ENCODE results near the gene RAPGEF1. TPM values are rescaled to one million over a fixed set of nuclear protein-coding genes. Genes with fewer than 3 reads are reported as not detected.

Gene RAPGEF1
- total RNA-seq, 2 experiments from 2014 or later = 118 to 243 TPM

DNA sequence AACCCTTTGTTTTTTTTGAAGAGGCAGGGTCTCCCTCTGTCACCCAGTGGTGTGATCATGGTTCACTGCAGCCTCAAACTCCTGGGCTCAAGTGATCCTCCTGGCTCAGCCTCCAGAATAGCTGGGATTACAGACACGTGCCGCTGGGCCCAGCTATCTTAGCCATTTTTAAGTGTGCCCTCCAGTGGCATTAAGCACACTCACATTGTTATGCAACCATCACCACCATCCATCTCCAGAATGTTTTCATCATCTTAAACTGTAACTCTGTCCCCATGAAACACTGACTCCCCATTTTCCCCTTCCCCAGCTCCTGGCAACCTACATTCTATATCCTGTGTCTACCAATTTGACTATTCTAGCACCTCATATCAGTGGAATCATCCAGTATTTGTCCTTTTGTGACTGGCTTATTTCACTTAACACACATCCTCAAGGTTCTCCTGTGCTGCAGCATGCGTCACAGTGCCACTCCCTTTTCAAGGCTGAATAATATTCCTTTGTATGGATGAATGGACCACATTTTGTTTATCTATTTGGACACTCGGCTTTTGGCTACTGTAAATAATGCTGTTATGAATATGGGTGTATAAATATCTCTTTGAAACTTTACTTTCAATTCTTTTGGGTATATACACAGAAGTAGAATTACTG is 12.5 kb upstream of the RAPGEF1 start:
- DNase-seq (ENCODE audit: low spot score) = peak; percentile 48
- Histone ChIP-seq H4K20me1 (ENCODE audit: insufficient read depth, low read length) (no peaks in the 10 kb centered on the region), H3K27ac (ENCODE audit: low read depth, low read length, poor library complexity, severe bottlenecking) (peak overlapping the region; percentile 96), H3K79me2 (ENCODE audit: insufficient read depth, low read depth, low read length) (no peaks in the 10 kb centered on the region), H2AFZ (ENCODE audit: low read length) (peak overlapping the region; percentile 45; the same call in 1 of the 2 replicates), H3K9me2 (ENCODE audit: insufficient read depth, low read length) (no peaks in the 10 kb centered on the region), H3K9me3 (ENCODE audit: low read length) (no peaks in the 10 kb centered on the region; the same call in 1 of the 2 replicates), H3K4me2 (ENCODE audit: low read length) (peak overlapping the region; percentile 66; the same call in 1 of the 2 replicates), H3K4me3 (ENCODE audit: low read depth, low read length, poor library complexity, severe bottlenecking) (no peak overlapping the region), H3K4me1 (ENCODE audit: insufficient read depth, low read length, poor library complexity, severe bottlenecking) (peaks cover 89% of the 10 kb centered on the region), H3K36me3 (ENCODE audit: insufficient read depth, low read length) (no peaks in the 10 kb centered on the region)
- ChIA-PET POLR2A (interaction anchor here (1.0 kb wide), 1 partner anchor 77 kb away, joined by 3 read pairs; no protein-coding TSS in a partner anchor), CTCF (ENCODE audit: unreplicated experiment) (interaction anchor here (0.6 to 0.7 kb wide), 2 partner anchors 9 to 76 kb away, joined by 3 to 4 read pairs; no protein-coding TSS in a partner anchor)
- no TSS peak for BruUV-seq (replicated peaks)
- intact Hi-C loops (cut with micrococcal nuclease; ENCODE audit: unreplicated experiment) = no loop called here
- TF ChIP-seq, protein P1, sequence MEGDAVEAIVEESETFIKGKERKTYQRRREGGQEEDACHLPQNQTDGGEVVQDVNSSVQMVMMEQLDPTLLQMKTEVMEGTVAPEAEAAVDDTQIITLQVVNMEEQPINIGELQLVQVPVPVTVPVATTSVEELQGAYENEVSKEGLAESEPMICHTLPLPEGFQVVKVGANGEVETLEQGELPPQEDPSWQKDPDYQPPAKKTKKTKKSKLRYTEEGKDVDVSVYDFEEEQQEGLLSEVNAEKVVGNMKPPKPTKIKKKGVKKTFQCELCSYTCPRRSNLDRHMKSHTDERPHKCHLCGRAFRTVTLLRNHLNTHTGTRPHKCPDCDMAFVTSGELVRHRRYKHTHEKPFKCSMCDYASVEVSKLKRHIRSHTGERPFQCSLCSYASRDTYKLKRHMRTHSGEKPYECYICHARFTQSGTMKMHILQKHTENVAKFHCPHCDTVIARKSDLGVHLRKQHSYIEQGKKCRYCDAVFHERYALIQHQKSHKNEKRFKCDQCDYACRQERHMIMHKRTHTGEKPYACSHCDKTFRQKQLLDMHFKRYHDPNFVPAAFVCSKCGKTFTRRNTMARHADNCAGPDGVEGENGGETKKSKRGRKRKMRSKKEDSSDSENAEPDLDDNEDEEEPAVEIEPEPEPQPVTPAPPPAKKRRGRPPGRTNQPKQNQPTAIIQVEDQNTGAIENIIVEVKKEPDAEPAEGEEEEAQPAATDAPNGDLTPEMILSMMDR (conservative IDR thresholded peaks at IDR 0.05; ENCODE audit: low read length) = peak; percentile 67
- no peak for TF ChIP-seq EZH2phosphoT487 (IDR thresholded peaks at IDR 0.05; ENCODE audit: borderline replicate concordance, low read depth, low read length)

DNA sequence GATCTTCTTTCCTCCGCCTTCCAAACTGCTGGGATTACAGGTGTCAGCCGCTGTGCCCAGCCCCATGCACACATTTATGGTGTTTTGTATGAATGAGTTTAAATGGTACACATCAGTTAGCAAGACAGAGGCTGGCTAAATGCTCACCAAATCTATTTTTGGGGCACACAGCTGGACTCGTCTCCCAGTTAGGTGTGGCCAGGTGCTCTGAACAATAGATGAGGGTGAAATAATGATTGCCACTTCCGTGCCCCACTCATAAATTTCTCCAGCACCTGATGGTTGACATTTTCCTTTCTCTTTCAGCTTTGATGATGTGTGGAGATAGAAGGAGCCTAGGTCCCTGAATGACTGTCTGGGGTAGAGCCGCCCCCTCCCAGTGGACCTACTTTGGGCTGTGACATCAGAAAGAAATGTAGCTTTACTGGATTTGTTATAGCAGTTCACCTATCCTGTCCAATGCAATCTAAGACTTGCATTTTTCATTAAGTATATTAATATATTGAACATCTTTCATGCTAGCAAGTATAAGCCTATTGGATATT is 8.6 kb upstream of the RAPGEF1 start:
- Histone ChIP-seq H3K4me3 (ENCODE audit: low read depth, low read length, poor library complexity, severe bottlenecking) (peak overlapping the region; percentile 35), H3K9me3 (ENCODE audit: low read length) (no peaks in the 10 kb centered on the region; the same call in 1 of the 2 replicates), H3K9me2 (ENCODE audit: insufficient read depth, low read length) (no peaks in the 10 kb centered on the region), H3K4me2 (ENCODE audit: low read length) (peak overlapping the region; percentile 66), H3K4me1 (ENCODE audit: insufficient read depth, low read length, poor library complexity, severe bottlenecking) (peaks cover 95% of the 10 kb centered on the region), H3K79me2 (ENCODE audit: insufficient read depth, low read depth, low read length) (no peaks in the 10 kb centered on the region), H3K27ac (ENCODE audit: low read depth, low read length, poor library complexity, severe bottlenecking) (peak overlapping the region; percentile 96), H4K20me1 (ENCODE audit: insufficient read depth, low read length) (no peaks in the 10 kb centered on the region), H3K36me3 (ENCODE audit: insufficient read depth, low read length) (no peaks in the 10 kb centered on the region), H2AFZ (ENCODE audit: low read length) (no peak overlapping the region)
- peak; percentile 97 for DNase-seq (ENCODE audit: low spot score)
- no peak for TF ChIP-seq EZH2phosphoT487 (IDR thresholded peaks at IDR 0.05; ENCODE audit: borderline replicate concordance, low read depth, low read length)
- TF ChIP-seq, protein P1 (conservative IDR thresholded peaks at IDR 0.05; ENCODE audit: low read length) = no peak
- BruUV-seq (replicated peaks) = no TSS peak
- intact Hi-C loops (cut with micrococcal nuclease; ENCODE audit: unreplicated experiment) = no loop called here
- ChIA-PET CTCF (ENCODE audit: unreplicated experiment) (no interaction called here), POLR2A (interaction anchor here (0.6 to 1.3 kb wide), 2 partner anchors 71 to 1711 kb away, joined by 3 to 8 read pairs; partner anchors contain the start of gene CACFD1)
